SK-N-SH treated with all-trans-retinoic acid at 6 μM for 48 hours (cell line): ENCODE measurements around the gene MCRIP2.

Experiments
- CSDC2 ChIP-seq: fragments of 250-450 bp; sonication (Bioruptor Pico); IDR thresholded peaks from 2 replicates; pipeline ENCODE4 v1.5.0; 2020; ENCODE audit warnings: mild to moderate bottlenecking, moderate library complexity
- CSRNP3 ChIP-seq: fragments of 250-450 bp; sonication (Bioruptor Pico); IDR thresholded peaks from 2 replicates; pipeline ENCODE4 v1.5.1; 2021; ENCODE audit warnings: mild to moderate bottlenecking, moderate library complexity
- ESRRG ChIP-seq: fragments of 250-450 bp; sonication (Bioruptor Pico); IDR thresholded peaks from 2 replicates; pipeline ENCODE4 v1.6.1; 2021; ENCODE audit warnings: mild to moderate bottlenecking
- GLIS3 ChIP-seq: fragments of 250-450 bp; sonication (Bioruptor Pico); IDR thresholded peaks from 2 replicates; pipeline ENCODE4 v1.5.0; 2020; ENCODE audit warnings: mild to moderate bottlenecking, moderate library complexity
- OSR1 ChIP-seq: fragments of 250-450 bp; sonication (Bioruptor Pico); IDR thresholded peaks from 2 replicates; pipeline ENCODE4 v1.8.0; 2022; ENCODE audit warnings: moderate library complexity, mild to moderate bottlenecking, inconsistent platforms
- PATZ1 ChIP-seq: fragments of 250-450 bp; sonication (Bioruptor Pico); IDR thresholded peaks from 2 replicates; pipeline ENCODE4 v1.8.0; 2020; ENCODE audit warnings: mild to moderate bottlenecking, moderate library complexity, borderline replicate concordance
- PPARA ChIP-seq: fragments of 250-450 bp; sonication (Bioruptor Pico); IDR thresholded peaks from 2 replicates; pipeline ENCODE4 v1.5.0; 2020; ENCODE audit warnings: mild to moderate bottlenecking, borderline replicate concordance
- RARB ChIP-seq: fragments of 250-450 bp; sonication (Bioruptor Pico); IDR thresholded peaks from 2 replicates; pipeline ENCODE4 v1.8.0; 2021; ENCODE audit warnings: mild to moderate bottlenecking, moderate library complexity
- SNAI2 ChIP-seq: fragments of 250-450 bp; sonication (Bioruptor Pico); IDR thresholded peaks from 2 replicates; pipeline ENCODE4 v1.5.0; 2020; ENCODE audit warnings: mild to moderate bottlenecking, moderate library complexity
- TOX ChIP-seq: fragments of 250-450 bp; sonication (Bioruptor Pico); IDR thresholded peaks from 2 replicates; pipeline ENCODE4 v1.8.0; 2021; ENCODE audit warnings: mild to moderate bottlenecking, moderate library complexity, borderline replicate concordance
- TSHZ2 ChIP-seq: fragments of 250-450 bp; sonication (Bioruptor Pico); IDR thresholded peaks from 2 replicates; pipeline ENCODE4 v1.5.0; 2020; ENCODE audit warnings: mild to moderate bottlenecking, moderate library complexity
- ZFP3 ChIP-seq: fragments of 250-450 bp; sonication (Bioruptor Pico); IDR thresholded peaks from 2 replicates; pipeline ENCODE4 v1.5.0; 2020; ENCODE audit warnings: mild to moderate bottlenecking, moderate library complexity
- ZFP30 ChIP-seq: fragments of 450-650 bp; formaldehyde crosslinking; IDR thresholded peaks from 2 replicates; pipeline ENCODE4 v1.5.0; 2022; ENCODE audit warnings: mild to moderate bottlenecking, moderate library complexity

GRCh38 chr16:627454-628239, 14.0 kb upstream of the MCRIP2 start:
- TF ChIP-seq PATZ1 (CRISPR knock-in tag): no peak
- no peak for TF ChIP-seq CSRNP3 (CRISPR knock-in tag)
- TF ChIP-seq OSR1 (CRISPR knock-in tag): no peak
- TF ChIP-seq PPARA (CRISPR knock-in tag): no peak
- TF ChIP-seq GLIS3 (CRISPR knock-in tag): no peak
- no peak for TF ChIP-seq TOX
- no peak for TF ChIP-seq ESRRG
- no peak for TF ChIP-seq SNAI2
- no peak for TF ChIP-seq TSHZ2 (CRISPR knock-in tag)
- TF ChIP-seq CSDC2 (CRISPR knock-in tag): no peak
- TF ChIP-seq ZFP3 (CRISPR knock-in tag): no peak
- TF ChIP-seq ZFP30 (CRISPR knock-in tag): no peak
- TF ChIP-seq RARB (CRISPR knock-in tag): no peak
